ENCODE measurements around the gene EIF2S2. TPM values are rescaled to one million over a fixed set of nuclear protein-coding genes. Genes with fewer than 3 reads are reported as not detected.

The EIF2S2 gene
- total RNA-seq, 1 experiment from 2014 or later, result 130 TPM

GRCh38 chr20:34095825-34096224, 16.2 kb downstream of the EIF2S2 start:
- no peaks in the 10 kb centered on the region for H3K27me3 ChIP-seq (replicated peaks; ENCODE audit: insufficient read depth, low read depth, low read length, poor library complexity)
- no peak overlapping the region for H3K27ac ChIP-seq (ENCODE audit: low read depth, low read length, poor library complexity, severe bottlenecking)
- no peaks in the 10 kb centered on the region for H3K4me1 ChIP-seq (ENCODE audit: insufficient read depth, low read length, poor library complexity, severe bottlenecking)
- H3K36me3 ChIP-seq (ENCODE audit: insufficient read depth, low read length, poor library complexity, severe bottlenecking), result peaks cover 96% of the 10 kb centered on the region
- DNase-seq (ENCODE audit: low spot score), result no peak
- no TSS peak for BruUV-seq (replicated peaks)
- intact Hi-C loops (cut with micrococcal nuclease; ENCODE audit: unreplicated experiment), result no loop called here
- POLR2A ChIA-PET (ENCODE audit: low non-redundant PET), result no interaction called here
- no peak overlapping the region for H3K4me3 ChIP-seq (ENCODE audit: low read depth, low read length, poor library complexity, severe bottlenecking)
- TF ChIP-seq CTCF (conservative IDR thresholded peaks at IDR 0.05; ENCODE audit: low read depth, low read length), result no peak
- CTCF ChIA-PET, result no interaction called here
- H3K9me3 ChIP-seq (ENCODE audit: low read depth, low read length, poor library complexity, severe bottlenecking), result no peaks in the 10 kb centered on the region

GRCh38 chr20:34093895-34094294, 18.1 kb downstream of the EIF2S2 start:
- Histone ChIP-seq H3K9me3 (ENCODE audit: low read depth, low read length, poor library complexity, severe bottlenecking) (no peaks in the 10 kb centered on the region), H3K36me3 (ENCODE audit: insufficient read depth, low read length, poor library complexity, severe bottlenecking) (peaks cover 98% of the 10 kb centered on the region), H3K27me3 (replicated peaks; ENCODE audit: insufficient read depth, low read depth, low read length, poor library complexity) (no peaks in the 10 kb centered on the region), H3K27ac (ENCODE audit: low read depth, low read length, poor library complexity, severe bottlenecking) (no peak overlapping the region), H3K4me3 (ENCODE audit: low read depth, low read length, poor library complexity, severe bottlenecking) (no peak overlapping the region), H3K4me1 (ENCODE audit: insufficient read depth, low read length, poor library complexity, severe bottlenecking) (no peaks in the 10 kb centered on the region)
- BruUV-seq (replicated peaks), result no TSS peak
- intact Hi-C loops (cut with micrococcal nuclease; ENCODE audit: unreplicated experiment), result no loop called here
- ChIA-PET POLR2A (ENCODE audit: low non-redundant PET) (no interaction called here), CTCF (no interaction called here)
- no peak for TF ChIP-seq CTCF (conservative IDR thresholded peaks at IDR 0.05; ENCODE audit: low read depth, low read length)
- no peak for TF ChIP-seq EZH2 (IDR thresholded peaks at IDR 0.05; ENCODE audit: borderline replicate concordance, low read depth, low read length, poor library complexity, severe bottlenecking)
- no peak for DNase-seq (ENCODE audit: low spot score)

GRCh38 chr20:34091637-34092200, 20.3 kb downstream of the EIF2S2 start:
- H3K4me1 ChIP-seq (ENCODE audit: insufficient read depth, low read length, poor library complexity, severe bottlenecking), result no peaks in the 10 kb centered on the region
- CTCF ChIA-PET, result no interaction called here
- BruUV-seq (replicated peaks), result no TSS peak
- peaks cover 95% of the 10 kb centered on the region for H3K36me3 ChIP-seq (ENCODE audit: insufficient read depth, low read length, poor library complexity, severe bottlenecking)
- no peak for DNase-seq (ENCODE audit: low spot score)
- POLR2A ChIA-PET (ENCODE audit: low non-redundant PET), result no interaction called here
- TF ChIP-seq CTCF (conservative IDR thresholded peaks at IDR 0.05; ENCODE audit: low read depth, low read length) (no peak), EZH2 (IDR thresholded peaks at IDR 0.05; ENCODE audit: borderline replicate concordance, low read depth, low read length, poor library complexity, severe bottlenecking) (no peak)
- no peak overlapping the region for H3K4me3 ChIP-seq (ENCODE audit: low read depth, low read length, poor library complexity, severe bottlenecking)
- intact Hi-C loops (cut with micrococcal nuclease; ENCODE audit: unreplicated experiment), result no loop called here
- H3K27me3 ChIP-seq (replicated peaks; ENCODE audit: insufficient read depth, low read depth, low read length, poor library complexity), result no peaks in the 10 kb centered on the region
- no peak overlapping the region for H3K27ac ChIP-seq (ENCODE audit: low read depth, low read length, poor library complexity, severe bottlenecking)
- H3K9me3 ChIP-seq (ENCODE audit: low read depth, low read length, poor library complexity, severe bottlenecking), result no peaks in the 10 kb centered on the region
